ENCODE measurements around the gene FCRLA.
"Not testable (repeated sequence)": the region's sequence is repeated elsewhere in the genome, so short reads cannot be mapped to it uniquely, and the experiment has no call there.

GRCh38 chr1:161671045-161672020 is 35.7 kb upstream of the FCRLA start:
- TF ChIP-seq EZH2phosphoT487 (IDR thresholded peaks at IDR 0.05; ENCODE audit: insufficient read depth, low read depth); EZH2 (IDR thresholded peaks at IDR 0.05; ENCODE audit: insufficient read depth, poor library complexity, severe bottlenecking): not testable (repeated sequence)

Measured in GM23248 (cell line).